GM10847 (cell line): ENCODE data around the gene RHD.
"Not testable (repeated sequence)": the region's sequence is repeated elsewhere in the genome, so short reads cannot be mapped to it uniquely, and the experiment has no call there.

Source experiments
- POLR2A ChIP-seq: IDR thresholded peaks from 2 replicates; pipeline ENCODE4 v1.6.1; 2011; ENCODE audit not compliant: insufficient read length; ENCODE audit errors: extremely low read depth

RHD gene

DNA sequence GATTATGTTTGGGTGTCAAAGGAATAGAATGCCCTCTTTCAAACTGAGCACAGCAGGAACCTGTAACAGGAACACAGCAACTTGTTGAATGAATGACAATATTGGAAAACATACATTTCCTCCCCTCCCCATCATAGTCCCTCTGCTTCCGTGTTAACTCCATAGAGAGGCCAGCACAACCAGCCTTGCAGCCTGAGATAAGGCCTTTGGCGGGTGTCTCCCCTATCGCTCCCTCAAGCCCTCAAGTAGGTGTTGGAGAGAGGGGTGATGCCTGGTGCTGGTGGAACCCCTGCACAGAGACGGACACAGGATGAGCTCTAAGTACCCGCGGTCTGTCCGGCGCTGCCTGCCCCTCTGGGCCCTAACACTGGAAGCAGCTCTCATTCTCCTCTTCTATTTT is at the start of gene RHD:
Gene RHD (plus strand): TSS at position 272 of the 400 bp plus-strand sequence. CDS start 39 bp downstream, at position 311.
- not testable (repeated sequence) for TF ChIP-seq POLR2A

DNA sequence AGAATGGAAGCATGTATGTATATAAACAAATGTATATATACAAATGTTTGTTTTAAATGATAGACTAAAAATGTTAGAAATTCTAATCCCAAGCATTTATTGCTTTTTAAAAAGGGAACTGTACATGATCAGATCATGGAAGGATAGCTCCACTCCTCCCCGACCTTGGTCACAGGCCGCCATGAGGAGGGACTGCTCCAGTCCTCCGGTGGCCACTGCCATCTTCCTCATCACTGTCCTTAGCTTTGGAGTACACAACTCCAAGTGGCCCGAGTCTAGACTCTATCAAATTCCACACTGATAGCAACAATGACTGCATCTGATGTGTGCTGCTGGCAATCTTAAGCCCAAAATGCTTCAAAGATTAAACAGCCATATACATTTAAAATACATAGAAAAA is 49.7 kb upstream of the RHD start:
- TF ChIP-seq POLR2A = no peak

DNA sequence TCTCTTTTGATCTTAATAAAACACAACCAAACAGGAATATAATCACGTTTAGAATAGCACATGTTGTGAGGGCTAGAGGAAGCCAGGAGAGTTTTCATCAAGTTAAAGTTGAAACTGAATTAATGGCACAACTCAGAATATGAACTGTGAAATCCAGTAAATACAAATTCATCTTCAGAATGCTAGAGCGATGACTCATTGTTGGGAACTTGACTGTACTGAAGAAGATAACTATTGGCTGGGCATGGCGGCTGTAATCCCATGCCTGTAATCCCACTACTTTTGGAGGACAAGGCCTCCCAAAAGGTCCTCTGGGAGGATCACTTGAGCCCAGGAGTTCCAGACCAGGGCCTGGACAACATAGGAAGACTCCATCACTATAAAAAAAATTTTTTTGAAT is 48.8 kb upstream of the RHD start:
- TF ChIP-seq POLR2A = no peak

DNA sequence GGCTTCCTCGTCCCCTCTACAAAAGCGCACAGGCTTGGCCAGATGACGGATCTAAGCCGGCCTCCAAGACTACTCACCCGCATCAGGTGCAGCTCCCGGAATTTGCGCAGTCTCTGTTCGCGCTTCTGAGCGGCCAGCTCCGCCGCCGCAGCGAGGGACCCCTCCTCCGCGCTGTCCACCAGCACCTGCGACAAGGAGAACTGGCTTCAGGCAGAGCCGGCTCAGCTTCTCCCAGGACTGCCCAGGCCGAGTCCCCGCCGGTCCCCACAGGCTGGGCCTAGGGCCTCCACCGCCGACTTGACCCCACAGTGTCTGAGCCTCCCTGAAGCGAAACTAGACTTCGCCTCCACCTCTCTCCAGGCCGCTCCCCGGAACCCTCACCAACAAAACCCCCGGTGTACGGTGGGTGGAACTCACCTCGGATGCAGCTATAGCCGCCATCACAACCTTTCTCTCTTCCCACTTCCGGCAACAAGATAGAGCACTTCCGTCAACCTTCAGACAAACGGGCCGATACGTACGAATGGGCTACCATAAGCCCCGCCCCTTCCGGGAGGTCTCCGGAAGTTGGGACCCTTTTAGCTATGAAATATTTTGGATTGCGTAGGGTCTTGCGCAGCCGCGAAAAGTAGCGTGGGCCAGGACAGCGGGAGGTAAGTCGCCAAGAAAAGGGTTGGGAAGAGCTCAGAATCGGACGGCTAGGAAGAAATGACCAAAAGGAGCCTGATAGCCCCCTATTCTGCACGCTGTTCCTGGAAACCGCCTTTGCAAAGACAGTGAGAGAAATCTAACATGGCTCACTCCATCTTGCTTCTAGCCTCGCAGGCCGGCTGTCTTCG is 40.1 kb upstream of the RHD start, which contains the start of gene SYF2:
Gene SYF2 (minus strand): TSS at position 476 of the 839 bp plus-strand sequence. CDS start 35 bp downstream, at position 441.
- TF ChIP-seq POLR2A = peak; percentile 61

DNA sequence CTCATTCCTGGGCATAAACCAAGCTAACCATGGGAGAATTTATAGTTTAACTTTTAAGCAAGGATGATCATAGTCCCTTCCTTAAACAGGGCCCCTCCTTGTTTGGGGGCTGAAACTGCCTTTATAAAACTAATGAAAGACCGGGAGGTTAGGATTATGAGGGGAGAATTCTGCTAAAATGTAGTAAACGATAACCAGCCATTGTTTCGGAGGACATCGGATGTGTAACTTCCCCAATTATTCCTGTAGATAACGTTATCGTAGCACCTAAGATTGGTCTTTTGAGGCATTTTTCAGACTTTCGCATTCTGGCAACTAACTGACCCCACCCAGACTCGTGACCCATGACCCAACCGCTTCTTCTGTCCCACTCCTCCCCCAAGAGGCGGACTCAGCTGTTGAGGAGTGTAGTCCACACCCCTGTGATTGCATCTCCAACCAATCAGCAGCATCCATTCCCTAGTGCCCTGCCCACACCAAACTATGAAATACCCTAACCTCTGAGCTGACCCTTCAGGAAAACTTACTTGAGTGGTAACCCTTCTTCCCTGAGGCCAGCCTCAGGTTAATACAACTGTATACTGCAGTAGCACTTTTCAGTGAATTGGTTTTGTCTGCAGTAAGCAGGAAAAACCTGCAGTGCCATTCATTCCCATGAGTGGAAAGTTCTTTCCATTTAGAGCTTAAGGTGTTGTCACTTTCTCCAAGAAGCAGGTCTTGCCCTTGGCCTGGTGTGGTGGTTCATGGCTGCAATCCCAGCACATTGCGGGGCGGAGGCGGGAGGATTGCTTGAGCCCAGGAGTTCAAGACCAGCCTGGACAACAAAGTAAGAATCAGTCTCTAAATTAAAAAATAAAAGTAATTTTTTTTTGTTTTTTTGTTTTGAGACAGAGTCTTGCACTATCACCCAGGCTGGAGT is 39.2 kb upstream of the RHD start:
- peak; percentile 15 for TF ChIP-seq POLR2A

DNA sequence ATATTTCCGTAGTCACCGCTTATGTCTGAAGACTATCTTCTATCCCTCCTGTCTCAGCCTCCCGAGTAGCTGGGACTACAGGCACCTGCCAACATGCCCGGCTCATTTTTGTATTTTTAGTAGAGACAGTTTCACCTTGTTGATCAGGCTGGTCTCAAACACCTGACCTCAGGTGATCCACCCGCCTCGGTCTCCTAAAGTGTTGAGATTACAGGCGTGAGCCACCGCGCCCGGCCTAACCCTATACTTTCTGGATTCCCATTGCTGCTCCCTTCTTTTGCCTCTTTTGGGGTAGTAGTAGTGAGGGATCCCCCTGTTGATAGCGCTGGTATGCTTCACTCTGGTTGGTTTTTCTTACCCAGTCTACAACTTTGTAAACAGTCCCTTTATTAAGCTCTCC is 34.3 kb upstream of the RHD start:
- TF ChIP-seq POLR2A = no peak

DNA sequence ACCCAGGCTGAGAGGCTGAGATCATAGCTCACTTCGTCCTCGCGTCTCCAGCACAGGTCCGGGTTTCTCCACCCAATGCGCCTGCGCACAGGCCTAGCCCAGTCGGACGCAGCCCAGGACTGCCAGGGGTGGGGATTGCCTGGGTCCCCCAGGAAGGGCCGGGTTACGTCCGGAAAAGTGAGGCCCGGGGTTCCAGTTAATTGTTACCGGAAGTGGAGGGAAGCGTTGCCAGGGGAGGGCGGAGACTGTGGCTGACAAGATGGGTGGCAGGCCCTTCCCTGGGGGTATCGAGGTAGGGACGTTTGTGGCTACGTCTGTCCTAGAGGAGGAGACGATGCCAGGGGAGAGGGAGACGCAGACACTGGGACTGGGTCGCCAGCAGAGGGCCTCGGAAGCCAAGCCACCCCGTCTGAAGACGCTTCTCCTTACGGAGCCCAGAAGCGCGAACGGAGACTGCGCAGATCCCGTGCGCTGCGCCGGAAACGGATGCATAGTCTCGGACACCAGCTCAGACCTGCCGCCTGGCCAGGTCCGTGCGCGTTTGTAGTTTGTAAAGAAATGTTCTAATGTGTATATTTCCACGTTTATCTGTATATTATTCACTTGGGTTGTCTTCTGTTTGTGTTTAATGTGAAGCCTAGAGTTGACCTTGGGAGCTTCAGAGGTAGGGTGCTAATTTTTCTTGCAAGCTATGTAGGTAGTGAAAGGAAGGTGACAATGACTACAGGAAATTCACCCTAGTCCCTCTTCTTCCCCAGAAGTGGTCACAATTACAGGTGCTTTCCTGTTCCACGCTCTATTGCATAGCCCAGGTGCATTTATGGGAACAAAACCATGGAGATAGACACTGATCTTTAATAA is 32.4 kb upstream of the RHD start:
- TF ChIP-seq POLR2A = peak; percentile 60

DNA sequence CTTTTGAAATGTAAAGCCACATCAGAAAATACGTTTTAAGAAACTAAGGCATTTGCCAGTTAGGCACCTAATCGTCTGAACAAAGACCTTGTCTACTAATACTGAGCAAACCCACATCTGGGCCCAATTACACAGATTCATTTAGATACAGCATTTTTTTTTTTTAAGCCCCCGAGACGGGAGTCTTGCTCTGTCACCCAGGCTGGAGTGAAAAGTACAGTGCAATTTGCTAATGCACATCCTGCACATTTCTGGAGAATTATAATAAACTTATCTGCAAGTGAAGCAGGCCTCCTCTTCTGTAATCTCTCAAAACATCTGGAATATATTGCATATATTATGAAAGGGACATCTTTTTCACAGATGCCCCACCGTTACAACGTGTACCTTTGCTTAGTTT is 28.4 kb upstream of the RHD start:
- TF ChIP-seq POLR2A = no peak

DNA sequence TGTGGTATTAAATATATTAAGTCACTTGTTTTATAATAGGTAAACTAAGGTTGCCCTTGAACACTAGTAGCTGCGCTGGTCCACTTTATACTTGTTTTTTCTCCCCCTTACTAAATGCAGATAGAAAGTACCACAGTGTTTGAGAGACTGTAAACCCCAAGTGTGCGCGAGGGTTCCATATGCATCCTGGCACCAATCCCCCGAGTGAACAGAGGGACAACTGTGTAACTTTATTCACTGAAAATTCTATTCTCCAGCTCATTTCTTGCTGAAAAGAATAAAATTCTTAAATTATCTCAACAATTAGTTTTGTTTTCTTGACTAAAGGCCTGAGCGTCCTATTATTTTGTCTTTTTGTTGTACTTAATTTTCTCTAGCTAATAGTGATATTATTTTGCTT is 26.9 kb upstream of the RHD start:
- TF ChIP-seq POLR2A = no peak

DNA sequence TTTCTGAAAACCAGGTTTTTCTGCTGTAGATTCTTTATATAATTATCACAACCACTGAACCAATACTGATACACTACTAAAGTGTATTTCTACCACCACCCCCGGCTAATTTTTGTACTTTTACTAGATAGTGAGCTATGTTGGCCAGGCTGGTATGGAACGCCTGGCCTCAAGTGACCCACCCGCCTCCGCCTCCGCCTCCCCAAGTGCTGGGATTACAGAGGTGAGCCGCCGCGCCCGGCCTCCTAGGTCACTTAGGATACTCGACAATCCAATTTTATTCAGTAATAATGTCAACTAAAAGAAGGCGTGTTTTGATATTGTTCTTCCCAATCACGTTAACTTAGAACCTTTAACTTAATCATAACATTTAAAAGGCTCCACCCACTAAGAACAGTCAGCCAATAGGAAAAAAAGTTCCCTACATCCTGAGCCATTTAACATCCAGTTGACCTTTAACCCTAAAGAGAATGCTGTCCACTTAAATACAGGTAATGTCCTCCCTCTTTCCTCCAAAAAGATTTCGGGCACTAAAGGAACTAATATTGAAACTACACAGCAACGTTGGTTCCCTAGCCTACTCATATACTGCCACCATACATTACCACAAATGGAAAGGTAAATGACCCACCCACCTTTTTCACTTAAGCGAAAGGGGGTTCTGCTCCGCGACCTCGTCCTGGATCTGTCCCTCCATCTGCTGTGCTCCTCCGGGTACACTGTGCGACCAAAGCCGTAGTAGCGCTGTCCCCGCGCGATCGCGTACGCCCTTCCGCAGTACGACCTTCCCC is 26.3 kb upstream of the RHD start:
- peak; percentile 13 for TF ChIP-seq POLR2A

DNA sequence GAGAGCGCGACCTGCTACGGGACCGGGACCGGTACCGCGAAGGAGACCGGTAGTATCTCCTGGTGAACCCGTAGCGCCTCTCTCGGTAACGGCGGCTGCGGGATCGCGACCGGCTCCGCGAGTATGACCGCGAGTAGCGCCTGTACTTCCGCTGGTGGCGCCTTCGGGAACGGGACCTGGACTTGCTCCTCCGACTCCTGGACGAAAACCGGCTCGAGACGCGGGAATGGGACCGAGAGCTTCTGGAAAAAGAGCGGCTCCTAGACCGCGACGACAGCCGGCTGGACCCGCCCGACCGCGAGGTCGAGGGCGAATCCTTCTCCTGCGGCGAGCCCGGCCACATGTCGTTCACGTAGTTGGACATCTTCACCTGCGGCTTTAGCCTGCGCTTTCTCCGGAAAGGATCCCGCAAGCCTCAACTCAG is 25.7 kb upstream of the RHD start:
- no peak for TF ChIP-seq POLR2A

DNA sequence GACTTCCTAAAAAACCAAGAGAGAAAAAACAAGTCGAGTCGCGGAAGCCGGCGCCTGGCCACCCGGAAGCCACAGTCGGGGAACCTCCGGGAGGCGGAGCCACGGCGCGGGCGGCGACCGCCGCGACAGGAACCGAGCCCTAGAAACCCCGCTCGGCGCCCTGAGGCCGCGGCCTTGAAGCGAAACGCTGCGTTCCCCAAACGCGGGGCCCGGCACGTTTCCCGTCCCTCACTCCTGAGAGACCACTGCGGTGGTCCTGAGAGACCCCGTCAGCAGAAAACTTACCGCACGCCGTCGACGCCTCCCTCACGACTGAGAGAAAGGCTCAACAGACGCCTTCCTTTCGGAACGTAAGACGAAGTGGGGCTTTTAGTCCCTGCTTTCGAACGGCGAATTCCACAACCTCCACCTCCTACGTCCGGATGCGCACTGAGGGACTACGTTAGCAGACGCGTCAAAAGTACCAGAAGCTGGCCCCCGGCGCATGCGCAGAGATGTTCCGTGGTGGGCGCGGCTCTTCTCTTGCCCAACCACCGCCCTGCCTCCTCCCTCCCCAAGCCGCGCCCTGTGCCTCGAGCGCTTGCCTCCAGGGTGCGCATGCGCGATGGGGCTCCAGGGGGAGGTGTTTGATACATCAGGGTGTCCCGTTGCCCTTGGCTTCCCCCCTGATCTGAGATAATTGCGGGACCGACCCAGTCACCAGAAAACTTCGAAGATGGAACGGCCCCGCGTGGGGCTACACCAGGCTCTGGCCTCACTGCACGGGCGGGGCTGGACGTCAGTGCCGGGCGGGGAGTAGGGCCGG is 25.1 kb upstream of the RHD start, which contains the start of gene RSRP1:
Gene RSRP1 (minus strand): TSS at position 431 of the 805 bp plus-strand sequence. CDS start 491 bp downstream, outside the sequence.
- TF ChIP-seq POLR2A = peak; percentile 99
